ENCODE measurements around the gene UNK. TPM values are rescaled to one million over a fixed set of nuclear protein-coding genes. Genes with fewer than 3 reads are reported as not detected.

Gene UNK
- total and polyA plus RNA-seq, 2 of the 13 experiments (the other 11 are each of a cell fraction or from before 2014, with no cell fraction given): 31.6 to 33.0 TPM

GRCh38 chr17:75872434-75873351 lies 88.1 kb downstream of the UNK start (continued):
- TF ChIP-seq RBM39 (IDR thresholded peaks at IDR 0.05; ENCODE audit: low read depth, low read length, poor library complexity, severe bottlenecking) (peak; percentile 60), BCLAF1 (IDR thresholded peaks at IDR 0.05) (no peak), MED1 (CRISPR knock-in tag; IDR thresholded peaks at IDR 0.05) (peak; percentile 97), NFIB (CRISPR knock-in tag; IDR thresholded peaks at IDR 0.05; ENCODE audit: borderline replicate concordance) (no peak), ISX (CRISPR knock-in tag; conservative IDR thresholded peaks at IDR 0.05) (0 out of 2 replicates have a peak, but pooled peaks have one; percentile 41), ZNF451 (CRISPR knock-in tag; IDR thresholded peaks at IDR 0.05) (peak; percentile 66; the same call in 1 of the 2 replicates), YY1 (IDR thresholded peaks at IDR 0.05; ENCODE audit: insufficient read depth, insufficient replicate concordance, low read depth, low read length) (peak; percentile 68), GATA4 (IDR thresholded peaks at IDR 0.05; ENCODE audit: borderline replicate concordance, low read depth) (peak; percentile 32; the same call in 1 of the 2 replicates), ZBTB40 (IDR thresholded peaks at IDR 0.05) (no peak), ZBTB40 (CRISPR knock-in tag; IDR thresholded peaks at IDR 0.05) (0 out of 2 replicates have a peak, but pooled peaks have one; percentile 53), HMG20A (CRISPR knock-in tag; IDR thresholded peaks at IDR 0.05; ENCODE audit: borderline replicate concordance) (peak; percentile 82), HOXA9 (CRISPR knock-in tag; IDR thresholded peaks at IDR 0.05; ENCODE audit: borderline replicate concordance) (no peak), ZBTB46 (CRISPR knock-in tag; IDR thresholded peaks at IDR 0.05; ENCODE audit: borderline replicate concordance) (0 out of 2 replicates have a peak, but pooled peaks have one; percentile 43), TAF1 (CRISPR knock-in tag; IDR thresholded peaks at IDR 0.05) (peak; percentile 73)

Data from HepG2 (cell line).